OCI-LY3 (cell line): Measurements from ENCODE around the gene SSBP1.

Experiments used
- H2AFZ ChIP-seq: fragments of 200-600, 300-600 bp; shearing (Covaris generic); 2 replicates; pipeline ENCODE4 v1.6.0; 2014; ENCODE audit warnings: antibody characterized with exemption, low read depth, low read length
- H3K27ac ChIP-seq: fragments of 200-600, 300-600 bp; sonication (generic); 2 replicates; pipeline ENCODE4 v1.5.1; 2014; ENCODE audit warnings: mild to moderate bottlenecking, low read length, moderate library complexity, mixed read lengths
- H3K27me3 ChIP-seq: fragments of 200-600, 300-600 bp; sonication (generic); 2 replicates; pipeline ENCODE4 v1.6.1; 2014; ENCODE audit warnings: low read depth, low read length, mixed read lengths
- H3K36me3 ChIP-seq: fragments of 200-600, 300-600 bp; sonication (generic); replicated peaks from 2 replicates; pipeline ENCODE3; 2014; ENCODE audit warnings: low read depth, low read length, mixed read lengths
- H3K4me1 ChIP-seq: fragments of 300-600, 200-600 bp; sonication (generic); 2 replicates; pipeline ENCODE4 v1.6.1; 2014; ENCODE audit warnings: low read length, mixed read lengths
- H3K4me2 ChIP-seq: fragments of 200-600, 300-600 bp; sonication (generic); 2 replicates; pipeline ENCODE4 v1.6.1; 2014; ENCODE audit warnings: low read length, mixed read lengths
- H3K4me3 ChIP-seq: fragments of 300-600, 200-600 bp; sonication (generic); 2 replicates; pipeline ENCODE4 v1.5.1; 2014; ENCODE audit warnings: antibody characterized with exemption, mild to moderate bottlenecking, low read length, moderate library complexity
- H3K79me2 ChIP-seq: fragments of 300-600, 200-600 bp; shearing (Covaris generic); 2 replicates; pipeline ENCODE4 v1.6.1; 2014; ENCODE audit warnings: mild to moderate bottlenecking, low read length, mixed read lengths
- H3K9ac ChIP-seq: fragments of 300-600, 200-600 bp; shearing (Covaris generic); 2 replicates; pipeline ENCODE4 v1.6.0; 2014; ENCODE audit warnings: mild to moderate bottlenecking, low read length, moderate library complexity
- H3K9me3 ChIP-seq: fragments of 200-600, 300-600 bp; shearing (Covaris generic); 2 replicates; pipeline ENCODE4 v1.6.1; 2014; ENCODE audit warnings: low read length, mixed read lengths; ENCODE audit not compliant: insufficient read depth
- H4K20me1 ChIP-seq: fragments of 200-600, 300-600 bp; sonication (generic); 2 replicates; pipeline ENCODE4 v1.6.1; 2016; ENCODE audit warnings: low read length, mixed read lengths; ENCODE audit not compliant: insufficient read depth
- EZH2phosphoT487 ChIP-seq: fragments of 200-600 bp; shearing (Covaris generic); IDR thresholded peaks from 2 replicates; pipeline ENCODE4 v1.6.1; 2018; ENCODE audit warnings: antibody characterized with exemption, mixed run types, low read depth
- TF ChIP-seq, protein P1 (sequence below): fragments of 200-600, 300-600 bp; sonication (generic); IDR thresholded peaks from 2 replicates; pipeline ENCODE4 v1.5.1; 2014; ENCODE audit warnings: antibody characterized with exemption, low read length, low read depth

Gene SSBP1

DNA sequence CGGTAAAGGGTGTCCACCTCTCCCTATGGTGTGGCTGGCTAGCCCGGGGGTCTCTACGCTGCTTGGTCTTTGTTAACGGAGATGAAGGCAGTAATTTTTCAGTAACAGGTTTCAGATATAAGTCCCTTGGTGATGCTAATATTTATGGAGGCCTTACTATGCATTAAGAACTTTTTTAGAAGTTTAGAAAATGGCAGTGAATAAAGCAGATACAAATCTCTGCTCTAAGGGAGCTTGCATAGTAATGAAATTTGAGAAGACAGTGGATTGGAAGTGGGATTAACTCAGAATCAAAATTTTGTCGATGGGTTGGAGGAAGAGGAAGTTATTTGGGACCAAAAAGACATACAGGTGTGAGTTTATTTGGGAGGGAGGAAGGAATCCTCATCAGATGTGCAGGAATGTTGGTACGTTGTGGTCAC, 445 bp downstream of the SSBP1 start:
- peaks cover 26% of the 10 kb centered on the region for H3K36me3 ChIP-seq
- peaks cover 42% of the 10 kb centered on the region for H3K79me2 ChIP-seq
- no peaks in the 10 kb centered on the region for H4K20me1 ChIP-seq
- no peak overlapping the region; the same call in 1 of the 2 replicates for H2AFZ ChIP-seq
- TF ChIP-seq EZH2phosphoT487, result no peak
- TF ChIP-seq, protein P1, sequence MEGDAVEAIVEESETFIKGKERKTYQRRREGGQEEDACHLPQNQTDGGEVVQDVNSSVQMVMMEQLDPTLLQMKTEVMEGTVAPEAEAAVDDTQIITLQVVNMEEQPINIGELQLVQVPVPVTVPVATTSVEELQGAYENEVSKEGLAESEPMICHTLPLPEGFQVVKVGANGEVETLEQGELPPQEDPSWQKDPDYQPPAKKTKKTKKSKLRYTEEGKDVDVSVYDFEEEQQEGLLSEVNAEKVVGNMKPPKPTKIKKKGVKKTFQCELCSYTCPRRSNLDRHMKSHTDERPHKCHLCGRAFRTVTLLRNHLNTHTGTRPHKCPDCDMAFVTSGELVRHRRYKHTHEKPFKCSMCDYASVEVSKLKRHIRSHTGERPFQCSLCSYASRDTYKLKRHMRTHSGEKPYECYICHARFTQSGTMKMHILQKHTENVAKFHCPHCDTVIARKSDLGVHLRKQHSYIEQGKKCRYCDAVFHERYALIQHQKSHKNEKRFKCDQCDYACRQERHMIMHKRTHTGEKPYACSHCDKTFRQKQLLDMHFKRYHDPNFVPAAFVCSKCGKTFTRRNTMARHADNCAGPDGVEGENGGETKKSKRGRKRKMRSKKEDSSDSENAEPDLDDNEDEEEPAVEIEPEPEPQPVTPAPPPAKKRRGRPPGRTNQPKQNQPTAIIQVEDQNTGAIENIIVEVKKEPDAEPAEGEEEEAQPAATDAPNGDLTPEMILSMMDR, result no peak
- H3K4me1 ChIP-seq, result peaks cover 17% of the 10 kb centered on the region
- H3K27ac ChIP-seq, result peak overlapping the region; percentile 70
- H3K27me3 ChIP-seq, result no peaks in the 10 kb centered on the region
- peak overlapping the region; percentile 82 for H3K9ac ChIP-seq
- H3K4me2 ChIP-seq, result peak overlapping the region; percentile 78
- H3K9me3 ChIP-seq, result no peaks in the 10 kb centered on the region
- H3K4me3 ChIP-seq, result peak overlapping the region; percentile 81

DNA sequence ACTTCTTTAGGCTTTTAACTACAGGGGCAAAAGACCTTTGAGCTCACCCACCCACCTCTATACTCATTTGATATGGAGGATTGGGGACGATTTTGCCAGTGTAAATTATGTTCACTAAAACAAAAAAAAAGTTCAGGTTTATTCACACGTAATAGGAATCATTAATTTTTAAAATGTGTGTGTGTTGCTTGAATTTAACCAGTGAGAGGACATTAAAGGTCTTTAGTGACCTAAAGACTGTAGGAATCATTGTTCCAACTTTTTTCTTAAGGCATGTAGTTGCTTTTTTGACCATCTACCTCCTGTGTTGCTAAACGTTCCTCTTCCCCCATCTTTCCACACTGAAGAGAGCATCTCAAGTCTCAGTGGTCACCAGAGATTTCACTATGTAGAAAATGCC, 1.1 kb downstream of the SSBP1 start:
- Histone ChIP-seq H3K9me3 (no peaks in the 10 kb centered on the region), H2AFZ (no peak overlapping the region), H4K20me1 (no peaks in the 10 kb centered on the region), H3K27ac (no peak overlapping the region), H3K36me3 (peaks cover 33% of the 10 kb centered on the region), H3K4me1 (peaks cover 17% of the 10 kb centered on the region), H3K9ac (peak overlapping the region; percentile 82), H3K79me2 (peaks cover 42% of the 10 kb centered on the region), H3K4me3 (peak overlapping the region; percentile 81), H3K27me3 (no peaks in the 10 kb centered on the region), H3K4me2 (peak overlapping the region; percentile 78)
- TF ChIP-seq, protein P1, result no peak
- TF ChIP-seq EZH2phosphoT487, result no peak

DNA sequence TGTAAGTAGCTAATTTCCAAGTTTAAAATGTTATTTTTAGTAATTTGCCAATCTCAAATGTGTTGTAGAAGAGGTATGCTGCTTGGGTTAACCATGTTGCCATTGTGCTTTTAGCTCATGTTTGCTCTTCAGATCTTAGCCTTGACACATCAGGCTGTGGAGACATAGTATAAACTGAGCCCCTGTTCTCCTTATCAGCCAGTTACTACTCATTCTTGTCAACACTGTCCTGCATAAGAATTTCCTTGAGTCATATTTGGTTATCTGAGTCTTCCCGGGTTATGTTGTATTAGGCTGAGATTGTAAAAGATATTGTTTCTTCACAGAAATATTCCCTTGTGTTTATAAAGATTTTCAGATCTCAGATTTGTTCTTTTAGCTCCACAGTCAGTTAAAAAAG, 4.1 kb downstream of the SSBP1 start:
- Histone ChIP-seq H3K27me3 (no peaks in the 10 kb centered on the region), H3K9me3 (no peaks in the 10 kb centered on the region), H3K79me2 (peaks cover 40% of the 10 kb centered on the region), H3K4me2 (no peak overlapping the region), H3K4me1 (peaks cover 15% of the 10 kb centered on the region), H2AFZ (no peak overlapping the region), H3K4me3 (no peak overlapping the region), H3K27ac (no peak overlapping the region), H3K9ac (no peak overlapping the region), H4K20me1 (no peaks in the 10 kb centered on the region), H3K36me3 (peaks cover 55% of the 10 kb centered on the region)
- TF ChIP-seq, protein P1, result no peak

DNA sequence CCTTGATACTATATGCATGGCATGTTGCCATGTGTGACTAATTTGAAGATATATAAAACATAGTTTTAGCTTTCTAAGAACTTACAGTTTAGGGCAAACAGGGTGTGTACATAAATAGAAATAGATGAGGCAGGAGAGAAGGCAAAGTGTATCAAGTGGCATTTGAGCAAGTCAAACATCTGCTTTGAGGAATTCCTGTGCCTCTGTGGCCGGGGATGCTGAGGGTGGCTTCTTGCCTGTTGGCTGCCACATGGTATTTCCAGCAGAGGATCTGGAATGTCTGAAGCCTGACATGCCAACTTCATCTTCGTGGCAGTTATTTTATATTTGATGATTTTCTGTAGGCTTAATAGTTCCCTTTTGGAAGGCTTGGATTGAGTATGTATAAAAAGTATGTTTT, 6.0 kb downstream of the SSBP1 start:
- H3K79me2 ChIP-seq, result peaks cover 29% of the 10 kb centered on the region
- peaks cover 12% of the 10 kb centered on the region for H3K4me1 ChIP-seq
- no peaks in the 10 kb centered on the region for H3K27me3 ChIP-seq
- H2AFZ ChIP-seq, result no peak overlapping the region
- no peak for TF ChIP-seq EZH2phosphoT487
- TF ChIP-seq, protein P1, result no peak
- no peak overlapping the region for H3K27ac ChIP-seq
- peaks cover 65% of the 10 kb centered on the region for H3K36me3 ChIP-seq
- H3K9ac ChIP-seq, result no peak overlapping the region
- no peak overlapping the region for H3K4me3 ChIP-seq
- no peaks in the 10 kb centered on the region for H3K9me3 ChIP-seq
- H3K4me2 ChIP-seq, result no peak overlapping the region
- no peaks in the 10 kb centered on the region for H4K20me1 ChIP-seq
